Esophagus muscularis mucosa (tissue), 3 donors: ENCODE data around the gene TDRD12.

Experiments
- POLR2A ChIP-seq: fragments of 450-650 bp; IDR thresholded peaks from one replicate; pipeline ENCODE4 v1.6.1; 2017; ENCODE audit warnings: antibody characterized with exemption, moderate library complexity, mild to moderate bottlenecking, low read depth
- POLR2AphosphoS5 ChIP-seq, 2 donors: sonication (generic); formaldehyde crosslinking; IDR thresholded peaks; one replicate each; pipeline ENCODE4 v1.6.1; 2017; ENCODE audit warnings: antibody characterized with exemption in 2 of 2
- TF ChIP-seq, protein P1 (sequence below), 3 experiments: fragments of 200-600 bp in 2 of 3; fragments of 450-650 bp in 1 of 3; sonication (generic) in 2 of 3; IDR thresholded peaks; one replicate each; pipeline ENCODE4 v1.5.1; 2017 to 2019; ENCODE audit warnings: antibody characterized with exemption in 3 of 3, mild to moderate bottlenecking in 2 of 3, moderate library complexity in 1 of 3

DNA sequence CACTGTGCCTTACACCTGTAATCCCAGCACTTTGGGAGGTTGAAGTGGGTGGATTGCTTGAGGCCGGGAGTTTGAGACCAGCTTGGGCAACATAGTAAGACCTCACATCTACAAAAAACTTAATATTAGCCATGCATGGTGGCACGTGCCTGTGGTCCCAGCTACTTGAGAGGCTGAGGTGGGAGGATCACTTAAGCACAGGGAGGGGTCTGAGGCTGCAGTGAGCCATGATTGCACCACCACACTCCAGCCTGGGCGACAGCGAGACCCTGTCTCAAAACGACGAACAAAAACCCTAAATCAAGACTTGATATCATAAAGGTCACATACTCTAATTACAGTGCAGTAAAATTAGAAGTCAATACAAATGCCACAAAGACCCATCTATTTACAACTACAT, 132.6 kb downstream of the TDRD12 start:
- TF ChIP-seq, protein P1, sequence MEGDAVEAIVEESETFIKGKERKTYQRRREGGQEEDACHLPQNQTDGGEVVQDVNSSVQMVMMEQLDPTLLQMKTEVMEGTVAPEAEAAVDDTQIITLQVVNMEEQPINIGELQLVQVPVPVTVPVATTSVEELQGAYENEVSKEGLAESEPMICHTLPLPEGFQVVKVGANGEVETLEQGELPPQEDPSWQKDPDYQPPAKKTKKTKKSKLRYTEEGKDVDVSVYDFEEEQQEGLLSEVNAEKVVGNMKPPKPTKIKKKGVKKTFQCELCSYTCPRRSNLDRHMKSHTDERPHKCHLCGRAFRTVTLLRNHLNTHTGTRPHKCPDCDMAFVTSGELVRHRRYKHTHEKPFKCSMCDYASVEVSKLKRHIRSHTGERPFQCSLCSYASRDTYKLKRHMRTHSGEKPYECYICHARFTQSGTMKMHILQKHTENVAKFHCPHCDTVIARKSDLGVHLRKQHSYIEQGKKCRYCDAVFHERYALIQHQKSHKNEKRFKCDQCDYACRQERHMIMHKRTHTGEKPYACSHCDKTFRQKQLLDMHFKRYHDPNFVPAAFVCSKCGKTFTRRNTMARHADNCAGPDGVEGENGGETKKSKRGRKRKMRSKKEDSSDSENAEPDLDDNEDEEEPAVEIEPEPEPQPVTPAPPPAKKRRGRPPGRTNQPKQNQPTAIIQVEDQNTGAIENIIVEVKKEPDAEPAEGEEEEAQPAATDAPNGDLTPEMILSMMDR (IDR thresholded peaks at IDR 0.05) = no peak
- TF ChIP-seq POLR2A (no peak), POLR2AphosphoS5 (IDR thresholded peaks at IDR 0.05) (no peak)
